Measurements from ENCODE around the gene OTUD3. TPM values are rescaled to one million over a fixed set of nuclear protein-coding genes. Genes with fewer than 3 reads are reported as not detected.
"Not testable (repeated sequence)": the region's sequence is repeated elsewhere in the genome, so short reads cannot be mapped to it uniquely, and the experiment has no call there.

OTUD3 gene
- total RNA-seq, 2 donors from 2014 or later = 14.1 to 16.9 TPM

GRCh38 chr1:19926296-19927129 is 44.3 kb downstream of the OTUD3 start:
- H3K27me3 Mint-ChIP-seq = peaks cover 17% of the 10 kb centered on the region
- H3K4me1 Mint-ChIP-seq = no peaks in the 10 kb centered on the region
- H3K36me3 Mint-ChIP-seq (ENCODE audit: low read depth) = peaks cover 2% of the 10 kb centered on the region
- DNase-seq = no peak
- H3K4me3 Mint-ChIP-seq = no peak overlapping the region
- ATAC-seq = no peak
- peaks cover 3% of the 10 kb centered on the region for H3K9me3 ChIP-seq (ENCODE audit: control insufficient read depth, low read length, poor library complexity, severe bottlenecking)
- no peak overlapping the region for H3K27ac Mint-ChIP-seq

- H3K4me1 Mint-ChIP-seq; ATAC-seq; DNase-seq; H3K4me3 Mint-ChIP-seq; H3K36me3 Mint-ChIP-seq (ENCODE audit: low read depth); H3K27ac Mint-ChIP-seq; H3K9me3 ChIP-seq (ENCODE audit: control insufficient read depth, low read length, poor library complexity, severe bottlenecking): not testable (repeated sequence)
- peaks cover 17% of the 10 kb centered on the region for H3K27me3 Mint-ChIP-seq
These were observed 44.9 kb downstream of the OTUD3 start for GRCh38 chr1:19927130-19927421.

GRCh38 chr1:19932866-19933265 is 50.7 kb downstream of the OTUD3 start:
- Mint-ChIP-seq H3K27me3 (no peaks in the 10 kb centered on the region), H3K27ac (no peak overlapping the region), H3K4me3 (no peak overlapping the region), H3K36me3 (ENCODE audit: low read depth) (no peaks in the 10 kb centered on the region), H3K4me1 (no peaks in the 10 kb centered on the region)
- no peak for DNase-seq
- no peak for ATAC-seq
- peaks cover 3% of the 10 kb centered on the region for H3K9me3 ChIP-seq (ENCODE audit: control insufficient read depth, low read length, poor library complexity, severe bottlenecking)

- DNase-seq = no peak
- Mint-ChIP-seq H3K27me3 (no peaks in the 10 kb centered on the region), H3K4me1 (no peaks in the 10 kb centered on the region), H3K36me3 (ENCODE audit: low read depth) (no peaks in the 10 kb centered on the region), H3K27ac (no peak overlapping the region), H3K4me3 (no peak overlapping the region)
- no peak for ATAC-seq
- peaks cover 3% of the 10 kb centered on the region for H3K9me3 ChIP-seq (ENCODE audit: control insufficient read depth, low read length, poor library complexity, severe bottlenecking)
These were observed 52.1 kb downstream of the OTUD3 start for GRCh38 chr1:19934336-19934735.

GRCh38 chr1:19936061-19936750 is 54.0 kb downstream of the OTUD3 start:
- DNase-seq (no peak), ATAC-seq (no peak)
- Mint-ChIP-seq H3K27me3 (peaks cover 7% of the 10 kb centered on the region), H3K4me3 (no peak overlapping the region), H3K4me1 (no peaks in the 10 kb centered on the region), H3K36me3 (ENCODE audit: low read depth) (no peaks in the 10 kb centered on the region), H3K27ac (no peak overlapping the region)
- H3K9me3 ChIP-seq (ENCODE audit: control insufficient read depth, low read length, poor library complexity, severe bottlenecking) = peaks cover under 1% of the 10 kb centered on the region

- DNase-seq (no peak), ATAC-seq (no peak)
- Mint-ChIP-seq H3K27me3 (peaks cover 7% of the 10 kb centered on the region), H3K36me3 (ENCODE audit: low read depth) (no peaks in the 10 kb centered on the region), H3K4me1 (no peaks in the 10 kb centered on the region), H3K27ac (no peak overlapping the region), H3K4me3 (no peak overlapping the region)
- no peaks in the 10 kb centered on the region for H3K9me3 ChIP-seq (ENCODE audit: control insufficient read depth, low read length, poor library complexity, severe bottlenecking)
These were observed 56.3 kb downstream of the OTUD3 start for GRCh38 chr1:19938472-19938871.

GRCh38 chr1:19940486-19941205 is 58.5 kb downstream of the OTUD3 start:
- Mint-ChIP-seq H3K36me3 (ENCODE audit: low read depth) (peaks cover 2% of the 10 kb centered on the region), H3K27me3 (peaks cover 13% of the 10 kb centered on the region), H3K4me1 (no peaks in the 10 kb centered on the region), H3K27ac (no peak overlapping the region), H3K4me3 (no peak overlapping the region)
- ATAC-seq = no peak
- no peak for DNase-seq
- no peaks in the 10 kb centered on the region for H3K9me3 ChIP-seq (ENCODE audit: control insufficient read depth, low read length, poor library complexity, severe bottlenecking)

- Mint-ChIP-seq H3K27me3 (peaks cover 17% of the 10 kb centered on the region), H3K4me3 (no peak overlapping the region), H3K36me3 (ENCODE audit: low read depth) (peaks cover 2% of the 10 kb centered on the region), H3K27ac (no peak overlapping the region), H3K4me1 (no peaks in the 10 kb centered on the region)
- no peaks in the 10 kb centered on the region for H3K9me3 ChIP-seq (ENCODE audit: control insufficient read depth, low read length, poor library complexity, severe bottlenecking)
- ATAC-seq (no peak), DNase-seq (no peak)
These were observed 59.0 kb downstream of the OTUD3 start for GRCh38 chr1:19941206-19941568.

- H3K27ac Mint-ChIP-seq = no peak overlapping the region
- H3K4me1 Mint-ChIP-seq = no peaks in the 10 kb centered on the region
- no peak for ATAC-seq
- H3K4me3 Mint-ChIP-seq = no peak overlapping the region
- no peak for DNase-seq
- no peaks in the 10 kb centered on the region for H3K9me3 ChIP-seq (ENCODE audit: control insufficient read depth, low read length, poor library complexity, severe bottlenecking)
- H3K27me3 Mint-ChIP-seq = peaks cover 26% of the 10 kb centered on the region
- peaks cover 2% of the 10 kb centered on the region for H3K36me3 Mint-ChIP-seq (ENCODE audit: low read depth)
These were observed 59.9 kb downstream of the OTUD3 start for GRCh38 chr1:19942088-19942487.

GRCh38 chr1:19942657-19943056 is 60.5 kb downstream of the OTUD3 start:
- no peak for ATAC-seq
- no peaks in the 10 kb centered on the region for H3K9me3 ChIP-seq (ENCODE audit: control insufficient read depth, low read length, poor library complexity, severe bottlenecking)
- DNase-seq = no peak
- peaks cover 29% of the 10 kb centered on the region for H3K27me3 Mint-ChIP-seq
- no peak overlapping the region for H3K27ac Mint-ChIP-seq
- no peaks in the 10 kb centered on the region for H3K4me1 Mint-ChIP-seq
- peaks cover 2% of the 10 kb centered on the region for H3K36me3 Mint-ChIP-seq (ENCODE audit: low read depth)
- no peak overlapping the region for H3K4me3 Mint-ChIP-seq

- Mint-ChIP-seq H3K4me1 (no peaks in the 10 kb centered on the region), H3K27me3 (peaks cover 37% of the 10 kb centered on the region), H3K27ac (no peak overlapping the region), H3K36me3 (ENCODE audit: low read depth) (peaks cover 2% of the 10 kb centered on the region), H3K4me3 (no peak overlapping the region)
- DNase-seq (no peak), ATAC-seq (no peak)
- H3K9me3 ChIP-seq (ENCODE audit: control insufficient read depth, low read length, poor library complexity, severe bottlenecking) = no peaks in the 10 kb centered on the region
These were observed 63.7 kb downstream of the OTUD3 start for GRCh38 chr1:19945914-19946313.

- H3K27me3 Mint-ChIP-seq = peaks cover 42% of the 10 kb centered on the region
These were observed 64.1 kb downstream of the OTUD3 start for GRCh38 chr1:19946331-19946751.

GRCh38 chr1:19946971-19947370 is 64.8 kb downstream of the OTUD3 start:
- Mint-ChIP-seq H3K4me3 (no peak overlapping the region), H3K27me3 (peaks cover 44% of the 10 kb centered on the region), H3K27ac (no peak overlapping the region), H3K36me3 (ENCODE audit: low read depth) (peaks cover 2% of the 10 kb centered on the region), H3K4me1 (no peaks in the 10 kb centered on the region)
- no peaks in the 10 kb centered on the region for H3K9me3 ChIP-seq (ENCODE audit: control insufficient read depth, low read length, poor library complexity, severe bottlenecking)
- DNase-seq (no peak), ATAC-seq (no peak)

More at GRCh38 chr1:19946331-19946751, 64.1 kb downstream of the OTUD3 start:
- Mint-ChIP-seq H3K36me3 (ENCODE audit: low read depth) (peaks cover 2% of the 10 kb centered on the region), H3K27ac (no peak overlapping the region), H3K4me1 (no peaks in the 10 kb centered on the region), H3K4me3 (no peak overlapping the region)
- ATAC-seq (no peak), DNase-seq (no peak)
- H3K9me3 ChIP-seq (ENCODE audit: control insufficient read depth, low read length, poor library complexity, severe bottlenecking) = no peaks in the 10 kb centered on the region

All from T-helper 17 cell (primary cell).